Caco-2 (cell line): Measurements from ENCODE around the gene NME5. TPM values are rescaled to one million over a fixed set of nuclear protein-coding genes. Genes with fewer than 3 reads are reported as not detected.

ENCODE experiments used
- BruUV-seq: library from RNA; stranded (reverse); fragments of 400-500 nt; replicated peaks from 2 replicates; lab custom pipeline; 2021; lab: Mats Ljungman, UMichigan
- CTCF ChIA-PET: fragments of 300-600 bp; sonication (Branson Sonifier 250); formaldehyde crosslinking; loops from one replicate; lab custom pipeline; 2022; ENCODE audit warnings: antibody characterized with exemption; lab: Charles Lee
- POLR2A ChIA-PET: fragments of 300-600 bp; sonication (Branson Sonifier 250); formaldehyde crosslinking; loops from one replicate; lab custom pipeline; 2022; ENCODE audit warnings: antibody characterized with exemption; lab: Charles Lee
- DNase-seq, 2 experiments: peaks; one replicate each; pipeline versions ENCODE4 v3.0.0 to v3.0.0-alpha.2; 2020 to 2022
- H3K27me3 ChIP-seq: replicated peaks from 2 replicates; pipeline ENCODE4 v1.6.0; 2011; ENCODE audit warnings: low read length; ENCODE audit not compliant: control insufficient read depth, insufficient read depth
- H3K36me3 ChIP-seq: 2 replicates; pipeline ENCODE4 v1.5.1; 2011; ENCODE audit warnings: low read length; ENCODE audit not compliant: control insufficient read depth, insufficient read depth
- H3K4me1 ChIP-seq: fragments of 250-450 bp; sonication (Bioruptor Pico); 2 replicates; pipeline ENCODE4 v1.5.1; 2020; ENCODE audit warnings: mild to moderate bottlenecking
- H3K4me3 ChIP-seq: 2 replicates; pipeline ENCODE4 v1.5.1; 2011; ENCODE audit warnings: low read depth, mild to moderate bottlenecking, control low read depth, low read length
- H3K9me3 ChIP-seq: fragments of 250-450 bp; sonication (Bioruptor Pico); 2 replicates; pipeline ENCODE4 v1.5.1; 2020; ENCODE audit warnings: mild to moderate bottlenecking, moderate library complexity
- H3K27ac Mint-ChIP-seq: one replicate; pipeline ENCODE4 v1.8.0; 2022; ENCODE audit warnings: mixed read lengths; ENCODE audit not compliant: unreplicated experiment
- H3K27me3 Mint-ChIP-seq: one replicate; pipeline ENCODE4 v1.8.0; 2022; ENCODE audit warnings: mixed read lengths; ENCODE audit not compliant: insufficient read depth, unreplicated experiment
- H3K36me3 Mint-ChIP-seq: one replicate; pipeline ENCODE4 v1.8.0; 2022; ENCODE audit warnings: mild to moderate bottlenecking, mixed read lengths; ENCODE audit not compliant: insufficient read depth, unreplicated experiment
- H3K4me1 Mint-ChIP-seq: one replicate; pipeline ENCODE4 v1.8.0; 2022; ENCODE audit warnings: low read depth, mixed read lengths; ENCODE audit not compliant: unreplicated experiment
- H3K4me3 Mint-ChIP-seq: one replicate; pipeline ENCODE4 v1.8.0; 2022; ENCODE audit warnings: mild to moderate bottlenecking, moderate library complexity, mixed read lengths; ENCODE audit not compliant: unreplicated experiment
- H3K9me3 Mint-ChIP-seq: one replicate; pipeline ENCODE4 v1.8.0; 2022; ENCODE audit warnings: mixed read lengths; ENCODE audit not compliant: unreplicated experiment
- intact Hi-C: fragments of 100-400 bp; cut with micrococcal nuclease; formaldehyde crosslinking; loops from one replicate; pipeline ENCODE4 v1.10.0; 2022; ENCODE audit not compliant: unreplicated experiment
- total RNA-seq: library from RNA; stranded (reverse); gene quantifications from 2 replicates; pipeline ENCODE4 v1.2.3, GENCODE V29; 2022
- TF ChIP-seq, protein P1 (sequence below), 2 experiments: fragments of 200-600 bp in 1 of 2; IDR thresholded peaks; 1 replicate in 1 of 2; 2 replicates in 1 of 2; pipeline versions ENCODE4 v1.5.1 to v1.8.0; 2011 to 2022; ENCODE audit warnings: antibody characterized with exemption in 1 of 2, control low read depth in 1 of 2, inconsistent platforms in 1 of 2, low read depth in 1 of 2, low read length in 1 of 2, mild to moderate bottlenecking in 1 of 2, moderate library complexity in 1 of 2; ENCODE audit not compliant: insufficient read depth in 1 of 2, severe bottlenecking in 1 of 2, unreplicated experiment in 1 of 2

Gene NME5
- total RNA-seq, 1 experiment from 2014 or later: not detected

DNA sequence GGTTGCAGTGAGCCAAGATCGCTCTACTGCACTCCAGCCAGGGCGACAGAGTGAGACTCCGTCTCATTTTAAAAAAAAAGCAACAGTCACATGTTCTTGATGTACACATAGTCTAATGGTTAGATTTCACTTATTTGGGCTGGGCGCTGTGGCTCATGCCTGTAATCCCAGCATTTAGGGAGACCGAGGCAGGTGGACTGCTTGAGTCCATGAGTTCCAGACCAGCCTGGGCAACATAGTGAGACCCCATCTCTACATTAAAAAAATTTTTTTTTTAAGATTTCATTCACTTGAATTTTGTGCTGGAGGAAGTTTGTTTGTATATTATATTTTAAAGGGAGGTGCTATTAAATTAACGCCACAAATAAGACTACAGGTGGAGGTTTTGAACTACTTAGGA is 33.5 kb downstream of the NME5 start:
- H3K4me3 Mint-ChIP-seq: no peak overlapping the region
- H3K4me1 Mint-ChIP-seq: peaks cover 29% of the 10 kb centered on the region
- ChIA-PET CTCF (no interaction called here), POLR2A (no interaction called here)
- H3K9me3 Mint-ChIP-seq: peaks cover 8% of the 10 kb centered on the region
- H3K27ac Mint-ChIP-seq: no peak overlapping the region
- TF ChIP-seq, protein P1, sequence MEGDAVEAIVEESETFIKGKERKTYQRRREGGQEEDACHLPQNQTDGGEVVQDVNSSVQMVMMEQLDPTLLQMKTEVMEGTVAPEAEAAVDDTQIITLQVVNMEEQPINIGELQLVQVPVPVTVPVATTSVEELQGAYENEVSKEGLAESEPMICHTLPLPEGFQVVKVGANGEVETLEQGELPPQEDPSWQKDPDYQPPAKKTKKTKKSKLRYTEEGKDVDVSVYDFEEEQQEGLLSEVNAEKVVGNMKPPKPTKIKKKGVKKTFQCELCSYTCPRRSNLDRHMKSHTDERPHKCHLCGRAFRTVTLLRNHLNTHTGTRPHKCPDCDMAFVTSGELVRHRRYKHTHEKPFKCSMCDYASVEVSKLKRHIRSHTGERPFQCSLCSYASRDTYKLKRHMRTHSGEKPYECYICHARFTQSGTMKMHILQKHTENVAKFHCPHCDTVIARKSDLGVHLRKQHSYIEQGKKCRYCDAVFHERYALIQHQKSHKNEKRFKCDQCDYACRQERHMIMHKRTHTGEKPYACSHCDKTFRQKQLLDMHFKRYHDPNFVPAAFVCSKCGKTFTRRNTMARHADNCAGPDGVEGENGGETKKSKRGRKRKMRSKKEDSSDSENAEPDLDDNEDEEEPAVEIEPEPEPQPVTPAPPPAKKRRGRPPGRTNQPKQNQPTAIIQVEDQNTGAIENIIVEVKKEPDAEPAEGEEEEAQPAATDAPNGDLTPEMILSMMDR (IDR thresholded peaks at IDR 0.05; ENCODE audit: insufficient read depth in 1 of 2, low read depth in 1 of 2, low read length in 1 of 2, severe bottlenecking in 1 of 2, unreplicated experiment in 1 of 2): no peak
- Histone ChIP-seq H3K9me3 (no peaks in the 10 kb centered on the region), H3K4me3 (no peak overlapping the region), H3K4me1 (peaks cover 18% of the 10 kb centered on the region; the same call in 1 of the 2 replicates), H3K36me3 (no peaks in the 10 kb centered on the region), H3K27me3 (no peaks in the 10 kb centered on the region)
- intact Hi-C loops: no loop called here
- no peaks in the 10 kb centered on the region for H3K27me3 Mint-ChIP-seq
- no peaks in the 10 kb centered on the region for H3K36me3 Mint-ChIP-seq
- no peak for DNase-seq
- no TSS peak for BruUV-seq

DNA sequence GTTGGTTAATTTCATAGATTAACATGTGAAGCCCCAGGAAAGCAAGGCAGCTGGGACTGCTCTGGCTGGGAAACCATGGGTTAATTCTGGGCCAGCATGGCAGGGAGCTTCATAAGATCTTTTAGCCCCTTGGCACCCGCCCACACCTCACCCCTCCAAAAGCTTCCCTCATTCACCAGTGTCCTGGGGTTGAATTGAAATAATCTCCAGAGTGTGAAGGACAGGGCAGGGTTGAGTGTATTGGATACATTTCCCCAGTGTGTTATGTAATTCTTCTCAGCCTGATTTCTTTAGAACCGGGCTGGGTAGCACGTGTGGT is 36.0 kb downstream of the NME5 start:
- H3K9me3 ChIP-seq: no peaks in the 10 kb centered on the region
- no peak overlapping the region for H3K4me3 Mint-ChIP-seq
- peaks cover 20% of the 10 kb centered on the region for H3K9me3 Mint-ChIP-seq
- no peaks in the 10 kb centered on the region for H3K27me3 Mint-ChIP-seq
- ChIA-PET CTCF (interaction anchor here (0.5 kb wide), 1 partner anchor 19 kb away, joined by 4 read pairs; no protein-coding TSS in a partner anchor), POLR2A (no interaction called here)
- H3K27ac Mint-ChIP-seq: no peak overlapping the region
- no peak overlapping the region for H3K4me3 ChIP-seq
- peaks cover 18% of the 10 kb centered on the region; the same call in 1 of the 2 replicates for H3K4me1 ChIP-seq
- no peaks in the 10 kb centered on the region for H3K36me3 Mint-ChIP-seq
- BruUV-seq: no TSS peak
- TF ChIP-seq, protein P1 (IDR thresholded peaks at IDR 0.05; ENCODE audit: insufficient read depth in 1 of 2, low read depth in 1 of 2, low read length in 1 of 2, severe bottlenecking in 1 of 2, unreplicated experiment in 1 of 2): no peak
- H3K27me3 ChIP-seq: no peaks in the 10 kb centered on the region
- intact Hi-C loops: loop anchor here (1.0 kb wide), 1 partner anchor 8 kb away; no protein-coding TSS in a partner anchor
- H3K4me1 Mint-ChIP-seq: peaks cover 27% of the 10 kb centered on the region
- DNase-seq: no peak
- no peaks in the 10 kb centered on the region for H3K36me3 ChIP-seq

- Mint-ChIP-seq H3K4me1 (peaks cover 26% of the 10 kb centered on the region), H3K36me3 (no peaks in the 10 kb centered on the region), H3K9me3 (peaks cover 20% of the 10 kb centered on the region), H3K27ac (no peak overlapping the region), H3K4me3 (no peak overlapping the region), H3K27me3 (no peaks in the 10 kb centered on the region)
- H3K9me3 ChIP-seq: no peaks in the 10 kb centered on the region
- peaks cover 20% of the 10 kb centered on the region for H3K4me1 ChIP-seq
- TF ChIP-seq, protein P1 (IDR thresholded peaks at IDR 0.05; ENCODE audit: insufficient read depth in 1 of 2, low read depth in 1 of 2, low read length in 1 of 2, severe bottlenecking in 1 of 2, unreplicated experiment in 1 of 2): no peak
- no peak overlapping the region for H3K4me3 ChIP-seq
- no peaks in the 10 kb centered on the region for H3K27me3 ChIP-seq
- intact Hi-C loops: loop anchor here (1.0 kb wide), 1 partner anchor 7 kb away; no protein-coding TSS in a partner anchor
- DNase-seq: no peak
- ChIA-PET POLR2A (no interaction called here), CTCF (interaction anchor here (0.5 to 0.6 kb wide), 2 partner anchors 20 to 548 kb away, joined by 3 to 4 read pairs; no protein-coding TSS in a partner anchor)
- BruUV-seq: no TSS peak
- no peaks in the 10 kb centered on the region for H3K36me3 ChIP-seq
Measured at GRCh38 chr5:138102454-138103318, 36.5 kb downstream of the NME5 start.
